NCI-H128 (cell line): ENCODE measurements around the gene MTOR.
"Not testable (repeated sequence)": the region's sequence is repeated elsewhere in the genome, so short reads cannot be mapped to it uniquely, and the experiment has no call there.

ENCODE experiments used
- DNase-seq: peaks from one replicate; lab custom pipeline; 2025; ENCODE audit not compliant: unreplicated experiment; lab: John Stamatoyannopoulos, UW

Gene MTOR

GRCh38 chr1:11067716-11068599 lies 194.4 kb downstream of the MTOR start:
- no peak for DNase-seq

GRCh38 chr1:11065796-11066195 lies 196.6 kb downstream of the MTOR start:
- no peak for DNase-seq

GRCh38 chr1:11064942-11065341 lies 197.4 kb downstream of the MTOR start:
- DNase-seq, result no peak

GRCh38 chr1:11063937-11064537 lies 198.3 kb downstream of the MTOR start:
- not testable (repeated sequence) for DNase-seq

GRCh38 chr1:11062965-11063401 lies 199.4 kb downstream of the MTOR start:
- no peak for DNase-seq

- no peak for DNase-seq
Measured at GRCh38 chr1:11061652-11062365, 200.5 kb downstream of the MTOR start.

GRCh38 chr1:11059968-11060830 lies 202.2 kb downstream of the MTOR start, which contains the start of gene SRM:
Gene SRM, minus strand, starts transcription at chr1:11060018. Its CDS starts 75 bp downstream, at chr1:11059943.
- DNase-seq, result peak; percentile 89

- DNase-seq, result no peak
Measured at GRCh38 chr1:11059155-11059967, 203.0 kb downstream of the MTOR start.

GRCh38 chr1:11058595-11059154 lies 203.7 kb downstream of the MTOR start:
- DNase-seq, result no peak

- DNase-seq, result no peak
Measured at GRCh38 chr1:11058026-11058425, 204.3 kb downstream of the MTOR start.

GRCh38 chr1:11057477-11057876 lies 204.9 kb downstream of the MTOR start:
- no peak for DNase-seq
